Measurements from ENCODE around the gene TUBB6.

The TUBB6 gene

DNA sequence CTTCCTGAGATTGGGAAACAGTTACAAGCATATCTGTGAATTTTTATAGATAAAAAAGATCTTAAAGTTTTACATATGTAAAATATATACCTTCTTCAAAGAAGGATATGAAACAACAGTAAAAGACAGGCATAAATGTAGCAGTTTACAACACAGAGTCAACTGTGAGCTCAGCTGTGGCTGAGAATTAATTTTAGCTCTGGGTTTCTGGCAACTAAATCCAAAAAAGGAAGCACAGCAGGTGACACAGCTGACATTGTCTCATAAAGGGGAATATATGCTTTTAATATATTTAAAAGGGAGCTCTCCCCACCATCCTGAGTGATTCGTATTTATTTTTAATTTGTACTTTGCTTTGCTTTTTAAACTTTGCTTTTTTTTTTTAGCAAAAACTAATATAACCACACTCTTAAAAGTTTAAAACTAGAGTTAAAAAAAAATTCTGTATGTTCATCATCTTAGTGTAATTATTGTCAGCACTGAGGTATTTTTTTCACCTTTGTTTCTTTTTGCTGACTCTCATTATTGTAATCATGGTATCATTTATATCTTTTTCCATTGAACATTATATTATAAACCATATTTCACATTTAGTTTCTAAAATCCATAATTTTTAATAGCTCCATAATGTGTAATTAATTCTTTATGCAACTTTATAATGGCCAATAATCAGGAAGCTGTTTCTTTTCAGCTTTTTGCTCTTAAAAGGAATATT lies 6.7 kb downstream of the TUBB6 start:
- no peak for DNase-seq (ENCODE audit: low spot score)

DNA sequence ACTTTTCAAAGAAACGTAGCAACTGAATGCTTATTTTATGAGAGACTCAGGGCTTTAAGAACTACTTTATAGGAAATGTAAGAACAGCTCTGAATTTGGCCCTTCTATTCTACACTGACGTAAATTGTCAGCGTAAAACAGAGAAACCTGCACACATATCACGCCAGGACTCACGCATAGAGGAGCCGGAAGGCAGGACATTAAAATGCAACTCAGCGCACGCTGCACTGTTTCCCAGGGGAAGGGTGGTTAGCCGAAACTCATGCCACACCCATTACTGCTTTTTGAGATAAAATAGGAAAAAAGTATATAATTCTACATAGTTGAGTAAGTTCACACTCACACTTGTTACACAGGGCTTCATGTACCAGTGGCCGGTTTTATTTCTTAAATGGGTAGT lies 7.4 kb downstream of the TUBB6 start:
- no peak for DNase-seq (ENCODE audit: low spot score)

DNA sequence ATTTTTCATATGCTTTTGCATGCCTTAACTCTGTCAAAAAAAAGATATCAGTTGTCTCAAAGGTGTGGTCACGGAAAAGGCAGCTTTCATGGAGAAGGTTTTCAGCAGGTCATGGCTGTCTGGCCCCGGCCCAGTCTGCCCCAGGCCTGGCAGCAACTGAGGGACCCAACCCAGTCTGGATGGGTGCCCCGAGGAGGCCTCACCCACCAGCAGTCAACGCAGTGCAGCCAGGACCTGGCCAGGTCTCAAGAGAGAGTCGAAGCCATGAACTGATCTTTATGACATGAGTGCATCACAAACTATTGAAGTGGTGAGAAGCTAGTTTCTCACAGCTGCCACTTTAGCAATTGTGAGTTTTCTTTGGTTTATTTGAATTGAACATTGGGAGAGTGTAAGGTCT lies 7.9 kb downstream of the TUBB6 start:
- no peak for DNase-seq (ENCODE audit: low spot score)

DNA sequence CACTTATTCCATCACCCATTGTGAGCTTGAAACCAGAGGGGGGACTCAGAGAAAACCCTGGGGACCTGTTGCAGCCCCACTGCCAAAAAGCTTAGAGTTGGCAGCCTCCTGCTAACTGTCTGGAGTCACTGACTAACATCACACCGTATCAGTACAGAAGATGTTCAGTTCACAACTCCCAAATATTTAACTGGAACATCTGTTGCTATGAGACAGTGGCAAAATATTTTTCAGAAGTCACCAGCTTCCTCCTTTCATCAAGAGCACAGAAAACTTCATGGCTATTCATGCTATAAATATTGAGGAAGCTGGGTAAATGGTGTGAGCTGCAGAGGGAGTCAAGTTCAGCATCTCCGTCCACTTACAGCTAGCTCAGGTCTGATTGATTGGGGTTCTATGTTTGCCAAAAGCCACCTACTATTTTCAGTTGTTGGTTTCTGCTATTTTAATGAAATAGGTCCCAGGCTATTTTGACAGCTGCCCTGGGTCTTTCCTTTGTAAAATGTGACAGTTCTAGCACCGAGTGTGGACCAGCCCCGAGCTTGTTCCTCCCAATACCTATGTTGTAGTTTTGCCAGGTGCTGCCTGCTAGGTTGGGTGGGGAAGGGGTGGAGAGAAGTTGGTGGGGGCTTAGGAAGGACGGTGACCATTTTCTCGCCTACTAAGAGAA lies 9.8 kb downstream of the TUBB6 start:
- no peak for DNase-seq (ENCODE audit: low spot score)

DNA sequence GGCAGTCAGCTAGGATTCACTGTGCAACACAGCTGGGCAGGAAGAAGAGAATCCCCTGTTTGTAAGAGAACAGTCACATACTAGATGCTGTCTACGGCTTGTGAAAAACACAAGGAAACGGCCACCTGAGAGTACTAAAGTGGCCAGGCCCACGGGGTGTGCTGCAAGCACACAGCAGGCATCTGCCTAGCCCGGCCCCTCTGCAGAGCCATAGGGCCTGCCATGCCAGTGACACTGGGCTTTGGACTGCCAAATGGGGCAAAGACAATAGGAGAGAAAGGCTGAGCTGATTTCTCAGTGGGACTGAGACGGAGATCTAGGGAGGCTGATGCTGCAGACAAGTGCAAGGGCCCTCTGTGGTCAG lies 10.3 kb downstream of the TUBB6 start:
- no peak for DNase-seq (ENCODE audit: low spot score)

DNA sequence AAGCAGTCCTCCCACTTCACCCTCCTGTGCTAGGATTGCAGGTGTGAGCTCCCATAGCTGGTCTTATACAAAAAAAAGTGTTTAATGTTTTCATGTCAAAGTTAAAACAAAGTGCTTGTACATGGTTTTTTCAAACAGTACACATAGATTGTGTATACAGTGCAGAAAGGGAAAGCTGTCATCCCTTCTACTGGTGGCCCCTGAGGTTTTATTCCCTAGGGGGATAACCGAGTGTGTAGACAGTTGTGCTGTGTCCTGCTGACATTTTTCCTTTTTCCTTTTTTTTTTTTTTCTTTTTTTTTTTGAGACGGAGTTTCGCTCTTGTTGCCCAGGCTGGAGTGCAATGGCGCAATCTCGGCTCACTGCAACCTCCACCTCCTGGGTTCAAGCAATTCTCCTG lies 10.8 kb downstream of the TUBB6 start:
- DNase-seq (ENCODE audit: low spot score): no peak

DNA sequence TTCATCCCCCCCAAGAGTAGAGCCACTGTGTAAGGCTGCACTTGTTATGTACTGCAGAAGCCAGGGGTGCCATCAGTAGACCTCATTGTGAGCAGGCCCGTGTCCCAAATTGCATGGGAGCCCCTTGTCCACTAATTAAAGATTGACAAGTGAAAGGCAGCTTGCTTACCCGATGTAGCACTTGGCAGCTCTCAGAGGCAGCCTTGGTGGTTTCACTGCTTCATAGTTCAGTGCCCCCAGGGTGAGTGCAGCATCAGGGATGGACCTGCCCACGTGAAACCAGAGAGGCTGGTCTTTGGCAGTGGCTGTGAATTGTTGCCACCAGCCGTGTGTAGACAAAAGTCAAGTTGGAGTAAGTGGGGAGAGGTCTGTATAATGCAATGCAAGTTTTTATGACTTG lies 13.3 kb downstream of the TUBB6 start:
- DNase-seq (ENCODE audit: low spot score): no peak

DNA sequence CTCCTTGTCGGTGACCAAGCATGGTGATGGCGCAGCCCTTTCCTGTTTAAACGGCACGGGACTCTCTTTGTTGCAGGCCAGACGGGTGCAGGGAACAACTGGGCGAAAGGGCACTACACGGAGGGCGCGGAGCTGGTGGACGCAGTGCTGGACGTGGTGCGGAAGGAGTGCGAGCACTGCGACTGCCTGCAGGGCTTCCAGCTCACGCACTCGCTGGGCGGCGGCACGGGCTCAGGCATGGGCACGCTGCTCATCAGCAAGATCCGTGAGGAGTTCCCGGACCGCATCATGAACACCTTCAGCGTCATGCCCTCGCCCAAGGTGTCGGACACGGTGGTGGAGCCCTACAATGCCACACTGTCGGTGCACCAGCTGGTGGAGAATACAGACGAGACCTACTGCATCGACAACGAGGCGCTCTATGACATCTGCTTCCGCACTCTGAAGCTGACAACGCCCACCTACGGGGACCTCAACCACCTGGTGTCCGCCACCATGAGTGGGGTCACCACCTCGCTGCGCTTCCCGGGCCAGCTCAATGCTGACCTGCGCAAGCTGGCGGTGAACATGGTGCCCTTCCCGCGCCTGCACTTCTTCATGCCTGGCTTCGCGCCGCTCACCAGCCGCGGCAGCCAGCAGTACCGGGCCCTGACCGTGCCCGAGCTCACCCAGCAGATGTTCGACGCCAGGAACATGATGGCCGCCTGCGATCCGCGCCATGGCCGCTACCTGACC lies 17.1 kb downstream of the TUBB6 start:
- no peak for DNase-seq (ENCODE audit: low spot score)

DNA sequence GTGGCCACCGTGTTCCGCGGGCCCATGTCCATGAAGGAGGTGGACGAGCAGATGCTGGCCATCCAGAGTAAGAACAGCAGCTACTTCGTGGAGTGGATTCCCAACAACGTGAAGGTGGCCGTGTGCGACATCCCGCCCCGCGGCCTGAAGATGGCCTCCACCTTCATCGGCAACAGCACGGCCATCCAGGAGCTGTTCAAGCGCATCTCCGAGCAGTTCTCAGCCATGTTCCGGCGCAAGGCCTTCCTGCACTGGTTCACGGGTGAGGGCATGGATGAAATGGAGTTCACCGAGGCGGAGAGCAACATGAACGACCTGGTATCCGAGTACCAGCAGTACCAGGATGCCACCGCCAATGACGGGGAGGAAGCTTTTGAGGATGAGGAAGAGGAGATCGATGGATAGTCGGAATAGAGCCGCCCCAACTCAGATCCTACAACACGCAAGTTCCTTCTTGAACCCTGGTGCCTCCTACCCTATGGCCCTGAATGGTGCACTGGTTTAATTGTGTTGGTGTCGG lies 17.7 kb downstream of the TUBB6 start:
- DNase-seq (ENCODE audit: low spot score): no peak

DNA sequence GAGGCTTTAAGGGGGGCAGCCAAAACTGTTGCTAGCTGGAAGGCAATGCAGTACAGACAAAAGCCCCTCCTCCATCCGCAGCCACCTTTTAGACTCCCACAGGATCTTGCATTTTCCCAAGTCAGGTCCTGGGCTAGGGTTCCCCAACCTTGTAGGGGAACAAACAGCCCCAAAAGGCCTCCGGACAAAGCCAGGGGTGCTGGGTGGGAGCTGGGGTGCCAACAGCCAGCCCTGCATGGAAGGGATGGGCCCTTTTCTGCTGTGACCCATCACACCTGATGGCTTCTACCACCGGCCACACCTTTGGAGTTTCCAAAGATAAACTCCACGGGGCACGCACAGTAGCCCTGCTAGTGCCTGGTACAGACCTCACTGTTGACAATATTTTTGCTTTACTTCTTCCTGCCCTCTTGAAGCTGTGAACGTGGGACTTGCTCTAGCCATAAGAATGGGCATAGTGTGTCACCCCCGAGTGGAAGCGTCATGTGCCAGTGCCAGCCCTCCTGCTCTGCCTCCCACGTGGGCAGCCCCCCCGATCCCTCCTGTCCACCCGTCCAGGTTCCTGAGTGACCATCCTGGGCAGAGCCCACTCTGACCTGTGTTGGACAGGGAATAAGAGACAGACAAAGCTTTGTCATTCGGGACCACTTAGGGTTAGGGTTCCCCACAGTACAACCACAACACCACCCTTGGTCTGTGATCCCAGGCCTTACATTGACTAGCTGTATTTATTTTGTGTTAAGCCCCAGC lies 18.8 kb downstream of the TUBB6 start:
- no peak for DNase-seq (ENCODE audit: low spot score)

DNA sequence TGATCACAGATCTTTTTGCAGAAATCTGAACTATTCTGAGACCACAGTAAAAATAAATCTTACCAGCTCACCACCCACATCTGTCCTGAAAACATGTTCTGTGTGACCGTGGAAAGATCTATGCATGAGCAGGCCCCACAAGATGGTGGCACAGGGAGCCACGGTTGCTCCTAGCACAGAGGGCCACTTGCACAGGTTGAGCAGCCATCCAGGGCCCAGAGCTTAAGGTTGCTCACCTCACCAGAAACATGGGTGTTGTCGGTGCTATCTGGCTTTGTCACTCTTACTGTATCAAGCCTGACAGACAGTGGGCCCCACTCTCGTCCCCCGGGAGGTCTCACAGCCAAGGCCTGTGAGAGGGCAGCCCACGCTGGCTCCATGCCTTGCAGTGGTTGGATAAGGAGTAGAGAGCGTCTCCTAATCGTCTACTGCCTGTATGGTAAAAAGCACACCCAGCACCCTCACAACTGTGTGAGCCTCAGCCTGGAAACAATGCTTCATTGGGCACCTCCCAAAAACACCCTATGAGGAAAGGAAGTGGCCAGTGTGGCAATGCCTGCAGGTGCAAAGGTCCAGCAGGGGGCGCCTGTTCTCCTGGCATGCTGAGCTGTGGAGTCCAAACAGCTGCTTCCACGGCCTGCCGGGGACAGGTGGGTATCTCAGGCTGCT lies 19.6 kb downstream of the TUBB6 start:
- DNase-seq (ENCODE audit: low spot score): peak; percentile 92

DNA sequence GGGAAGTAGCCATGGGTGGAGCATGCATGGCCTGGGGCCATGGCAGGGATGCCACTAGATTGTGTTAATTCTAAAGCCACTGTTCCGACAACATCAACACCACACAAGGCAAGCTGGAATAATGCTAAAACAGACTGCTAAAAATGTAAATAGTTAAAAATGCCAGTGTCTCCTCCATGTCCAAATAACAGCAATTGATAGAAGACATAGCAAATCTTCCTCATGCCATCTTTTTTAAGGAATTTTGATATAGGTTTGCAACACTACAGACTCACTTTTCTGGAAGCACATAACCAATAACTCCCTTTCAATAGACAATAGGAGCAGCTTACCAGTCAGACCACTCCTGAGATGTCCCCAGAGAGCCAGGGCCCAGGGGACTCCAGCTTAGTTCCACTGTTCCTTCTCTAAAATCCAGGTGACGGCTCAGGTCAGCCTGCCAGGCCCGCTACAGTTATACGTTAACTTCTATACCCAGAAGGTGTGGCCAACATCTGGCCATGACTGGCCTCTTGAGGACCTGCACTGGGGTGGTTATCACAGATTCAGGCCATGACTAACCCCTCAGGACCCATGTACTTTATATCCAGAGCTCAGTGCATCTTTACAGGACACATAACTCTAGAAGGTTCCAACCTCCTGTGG lies 20.3 kb downstream of the TUBB6 start:
- DNase-seq (ENCODE audit: low spot score): no peak

DNA sequence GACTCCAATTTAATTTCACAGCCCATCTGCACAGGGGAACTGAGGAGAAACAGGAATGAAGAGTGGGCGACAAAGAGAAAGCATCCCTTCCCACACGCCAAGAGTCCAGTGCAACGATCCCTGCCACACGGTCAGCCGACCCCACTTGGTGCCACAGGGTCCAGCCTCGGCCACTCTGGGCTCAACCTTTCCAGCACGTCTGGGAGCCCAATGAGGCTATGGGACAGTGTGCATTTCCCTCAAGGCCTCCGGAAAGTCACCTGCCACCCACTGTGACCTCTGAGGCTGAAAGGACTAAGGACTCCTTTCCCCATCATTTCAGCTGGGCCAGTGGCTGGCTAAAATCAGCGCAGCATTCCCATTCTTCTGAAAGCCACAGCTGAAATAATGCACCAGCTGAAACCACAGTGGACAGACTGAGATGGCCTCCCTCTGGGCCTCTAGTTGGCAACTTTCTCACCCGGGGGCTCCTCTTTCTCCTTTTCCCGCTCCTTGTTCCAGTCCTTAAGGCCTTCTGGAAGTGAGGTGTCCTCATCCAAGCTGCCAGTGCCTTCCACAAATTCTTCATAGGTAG lies 21.2 kb downstream of the TUBB6 start:
- no peak for DNase-seq (ENCODE audit: low spot score)

DNA sequence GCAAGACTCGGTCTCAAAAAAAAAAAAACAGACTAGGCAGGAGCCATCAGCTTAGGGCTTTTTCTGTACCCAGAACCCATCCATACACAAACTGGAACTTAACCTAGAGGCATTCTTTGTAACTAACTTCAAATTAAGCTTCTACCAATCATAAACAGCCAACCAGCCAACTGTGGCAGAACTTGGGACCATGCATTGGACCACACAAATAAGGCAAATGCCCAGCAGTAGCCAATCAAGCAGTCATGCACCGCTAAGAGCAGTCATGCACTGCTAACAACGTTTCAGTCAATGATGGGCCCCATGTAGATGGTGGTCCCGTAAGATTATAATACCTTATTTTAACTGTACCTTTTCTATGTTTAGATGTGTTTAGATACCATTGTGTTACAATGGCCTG lies 22.7 kb downstream of the TUBB6 start:
- DNase-seq (ENCODE audit: low spot score): no peak

DNA sequence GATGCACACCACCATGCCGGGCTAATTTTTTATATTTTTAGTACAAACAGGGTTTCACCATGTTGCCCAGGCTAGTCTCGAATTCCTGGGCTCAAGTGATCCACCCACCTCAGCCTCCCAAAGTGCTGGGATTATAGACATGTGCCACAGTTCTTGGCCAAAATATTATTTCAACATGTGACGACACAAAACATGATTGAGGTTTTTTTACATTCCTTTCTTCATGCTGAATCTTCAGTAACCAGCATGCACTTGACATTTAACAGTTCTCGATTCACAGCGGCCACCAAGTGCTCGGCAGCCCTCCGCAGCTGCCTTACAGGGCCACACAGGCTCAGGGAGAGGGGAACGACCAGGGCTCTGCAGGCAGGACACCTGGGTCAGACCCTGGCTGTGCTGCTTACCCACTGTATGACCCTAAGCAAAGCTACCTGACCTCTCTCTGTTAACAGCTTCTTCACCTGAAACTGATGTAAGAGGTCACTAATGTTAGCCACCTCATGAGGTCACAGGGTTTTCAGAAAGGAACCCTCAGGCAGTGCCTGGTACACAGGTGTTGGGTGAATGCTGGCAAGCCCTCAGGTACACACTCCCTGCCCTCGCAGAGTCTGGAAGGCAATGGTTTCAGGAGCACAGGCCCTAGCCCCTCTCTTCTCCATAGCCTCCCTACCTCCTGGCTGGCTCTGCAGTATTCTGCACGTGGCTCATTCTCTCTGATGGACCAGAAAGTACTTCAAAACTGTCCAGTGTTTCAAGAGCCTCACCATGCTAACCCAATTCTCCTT lies 25.7 kb downstream of the TUBB6 start:
- no peak for DNase-seq (ENCODE audit: low spot score)

DNA sequence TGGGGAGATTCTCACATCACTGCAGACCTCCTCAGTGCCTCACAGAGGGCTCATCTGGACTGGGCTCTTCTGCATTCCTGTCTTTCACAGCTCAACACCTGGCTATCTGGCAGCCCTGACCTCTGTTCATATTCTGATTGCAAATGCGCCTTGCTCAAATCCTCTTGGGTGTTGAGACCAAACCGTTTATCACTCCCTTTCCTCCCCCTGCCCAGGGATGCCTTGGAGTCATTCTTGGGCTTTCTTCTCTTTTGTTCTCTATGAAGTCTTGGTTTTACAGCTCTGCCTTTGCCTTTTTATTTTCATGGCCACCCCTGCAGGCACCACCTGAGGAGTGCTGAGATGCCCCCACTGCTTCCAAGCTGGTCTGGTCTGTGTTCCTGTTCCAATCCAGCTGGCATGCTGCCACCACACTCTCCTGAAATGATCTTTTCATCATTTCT lies 26.3 kb downstream of the TUBB6 start:
- DNase-seq (ENCODE audit: low spot score): no peak

DNA sequence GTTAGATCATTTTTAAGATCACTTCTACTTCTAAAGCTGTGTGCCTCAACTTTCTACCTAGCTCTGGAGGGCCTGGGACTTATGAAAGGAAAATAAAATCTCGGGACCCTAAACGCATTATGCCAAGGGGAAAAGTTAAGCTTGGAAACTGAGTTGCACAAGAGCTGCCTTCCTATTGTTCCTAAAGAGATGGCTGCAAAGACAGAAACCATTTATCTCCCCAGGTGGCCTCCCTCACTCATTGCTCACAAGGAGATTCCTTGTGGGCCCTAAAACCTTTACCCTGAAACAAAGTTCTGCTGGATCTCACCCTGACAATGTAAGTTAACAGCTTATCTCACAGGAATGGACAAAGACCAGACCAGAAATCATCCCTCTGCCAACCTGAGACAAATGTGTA lies 26.8 kb downstream of the TUBB6 start:
- DNase-seq (ENCODE audit: low spot score): no peak

DNA sequence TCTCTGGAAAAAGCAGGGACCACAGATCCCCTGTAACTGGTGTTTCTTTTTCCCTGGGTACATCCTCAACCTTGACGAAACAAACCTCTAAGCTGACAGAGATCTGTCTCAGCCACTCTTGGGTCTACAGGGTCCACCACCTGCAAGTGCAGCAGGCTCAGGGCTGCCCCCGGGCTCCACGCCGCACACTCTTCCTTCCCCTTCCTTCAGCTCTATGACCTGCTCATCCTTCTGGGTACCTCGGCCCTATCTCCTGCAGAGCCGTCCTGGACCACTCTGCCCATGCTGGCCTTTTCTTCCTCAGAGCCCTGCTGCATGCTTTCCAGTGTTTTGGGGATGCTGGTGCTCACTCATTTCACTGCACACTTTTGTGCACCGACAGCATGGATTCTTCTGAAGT lies 27.5 kb downstream of the TUBB6 start:
- DNase-seq (ENCODE audit: low spot score): no peak

DNA sequence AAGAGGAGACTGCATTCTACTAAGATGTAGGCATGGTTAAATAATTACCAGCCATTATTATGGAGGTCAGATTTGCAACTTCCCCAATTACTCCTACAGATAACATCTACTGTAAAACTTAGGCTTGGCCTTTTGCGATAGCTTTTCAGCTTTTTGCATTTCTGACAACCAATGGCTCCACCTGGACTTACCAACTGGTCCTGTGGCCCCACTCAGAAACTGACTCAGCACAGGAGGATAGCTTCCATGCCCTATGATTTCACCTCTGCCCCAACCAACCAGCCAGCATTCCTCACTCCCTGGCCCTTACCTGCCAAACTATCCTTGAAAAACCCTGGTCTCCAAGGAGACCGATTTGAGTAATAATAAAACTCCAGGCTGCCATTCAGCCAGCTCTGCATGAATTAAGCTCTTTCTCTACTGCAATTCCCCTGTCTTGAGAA lies 28.2 kb downstream of the TUBB6 start:
- no peak for DNase-seq (ENCODE audit: low spot score)

DNA sequence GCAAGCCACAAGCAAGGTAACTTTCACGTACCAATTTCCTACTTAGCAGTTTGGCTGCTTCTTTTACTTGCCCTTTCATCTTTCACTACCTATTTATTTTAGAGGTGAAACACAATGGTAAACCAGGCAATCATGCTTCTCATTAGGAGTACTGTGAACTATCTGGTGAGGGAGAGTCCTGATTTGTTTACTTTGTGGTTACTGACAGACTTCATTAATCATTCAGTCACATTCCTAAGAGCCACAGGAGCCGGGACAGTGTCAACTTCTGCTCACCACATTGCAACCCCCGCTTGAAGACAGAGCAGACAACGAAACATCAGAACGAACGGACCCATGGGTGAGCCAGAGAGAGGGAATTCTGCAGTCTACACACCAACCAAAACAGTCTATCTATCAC lies 28.8 kb downstream of the TUBB6 start:
- DNase-seq (ENCODE audit: low spot score): no peak
